Mucosa of rectum (tissue), 2 donors: ENCODE measurements around the gene RNF186.

Experiments
- H3K27ac ChIP-seq, 2 donors: one replicate each; pipeline ENCODE4 v1.7.0; 2013; ENCODE audit warnings: inconsistent platforms in 2 of 2, low read depth in 2 of 2, low read length in 2 of 2
- H3K27me3 ChIP-seq, 2 donors: one replicate each; pipeline ENCODE4 v1.7.0; 2013; ENCODE audit warnings: low read length in 2 of 2; ENCODE audit not compliant: control insufficient read depth in 2 of 2, insufficient read depth in 2 of 2
- H3K36me3 ChIP-seq, 2 donors: one replicate each; pipeline ENCODE4 v1.7.0; 2013; ENCODE audit warnings: low read length in 2 of 2; ENCODE audit not compliant: control insufficient read depth in 2 of 2, insufficient read depth in 2 of 2
- H3K4me1 ChIP-seq, 2 donors: one replicate each; pipeline ENCODE4 v1.7.0; 2013; ENCODE audit warnings: low read length in 2 of 2, mild to moderate bottlenecking in 1 of 2; ENCODE audit not compliant: control insufficient read depth in 2 of 2, insufficient read depth in 2 of 2
- H3K4me3 ChIP-seq, 2 donors: one replicate each; pipeline ENCODE4 v1.7.0; 2013; ENCODE audit warnings: low read length in 2 of 2
- H3K9ac ChIP-seq, 2 donors: one replicate each; pipeline ENCODE4 v1.7.0; 2013; ENCODE audit warnings: low read length in 2 of 2, low read depth in 1 of 2, mild to moderate bottlenecking in 1 of 2
- H3K9me3 ChIP-seq, 2 donors: one replicate each; pipeline ENCODE4 v1.7.0; 2013; ENCODE audit warnings: low read length in 2 of 2; ENCODE audit not compliant: control insufficient read depth in 2 of 2
- donor health status: healthy.
- donor health status: Normal muscosa, but diverticular disease.

RNF186 gene

GRCh38 chr1:19814681-19815503, at the start of gene RNF186:
Gene RNF186 (minus strand): TSS chr1:19815283. CDS start chr1:19815101, 182 bp downstream.
- H3K9ac ChIP-seq = peak within 1 kb of the TSS; percentile 85 to 92
- H3K36me3 ChIP-seq = no peaks in the 10 kb centered on the region
- H3K4me3 ChIP-seq = peak within 1 kb of the TSS; percentile 80 to 86
- H3K27me3 ChIP-seq = no peaks in the 10 kb centered on the region
- H3K4me1 ChIP-seq = peaks cover 11 to 47% of the 10 kb centered on the region in 2 donors
- H3K9me3 ChIP-seq = no peaks in the 10 kb centered on the region
- peak within 1 kb of the TSS; percentile 95 to 96 for H3K27ac ChIP-seq

- Histone ChIP-seq H3K36me3 (no peaks in the 10 kb centered on the region), H3K27me3 (no peaks in the 10 kb centered on the region), H3K4me1 (peaks cover 16 to 17% of the 10 kb centered on the region in 2 donors), H3K9me3 (no peaks in the 10 kb centered on the region), H3K27ac (no peak overlapping the region), H3K4me3 (no peak overlapping the region), H3K9ac (no peak overlapping the region)
Measured at GRCh38 chr1:19864570-19865160, 49.6 kb upstream of the RNF186 start.

- H3K9me3 ChIP-seq = no peaks in the 10 kb centered on the region
Measured at GRCh38 chr1:19862944-19863343, 47.9 kb upstream of the RNF186 start.

GRCh38 chr1:19861842-19862530, 46.9 kb upstream of the RNF186 start:
- Histone ChIP-seq H3K9me3 (no peaks in the 10 kb centered on the region), H3K4me1 (peaks cover 16 to 17% of the 10 kb centered on the region in 2 donors), H3K4me3 (no peak overlapping the region), H3K27ac (peak overlapping the region; percentile 88), H3K27me3 (no peaks in the 10 kb centered on the region), H3K36me3 (no peaks in the 10 kb centered on the region), H3K9ac (no peak overlapping the region)

More at GRCh38 chr1:19862944-19863343, 47.9 kb upstream of the RNF186 start:
- H3K4me3 ChIP-seq = no peak overlapping the region
- H3K4me1 ChIP-seq = peaks cover 16 to 17% of the 10 kb centered on the region in 2 donors
- no peak overlapping the region for H3K27ac ChIP-seq
- H3K27me3 ChIP-seq = no peaks in the 10 kb centered on the region
- H3K36me3 ChIP-seq = no peaks in the 10 kb centered on the region
- no peak overlapping the region for H3K9ac ChIP-seq

GRCh38 chr1:19861034-19861433, 46.0 kb upstream of the RNF186 start:
- Histone ChIP-seq H3K4me3 (peak overlapping the region in 1 of 2 donors; percentile 41), H3K4me1 (peaks cover 16 to 17% of the 10 kb centered on the region in 2 donors), H3K27me3 (no peaks in the 10 kb centered on the region), H3K9me3 (no peaks in the 10 kb centered on the region), H3K9ac (peak overlapping the region; percentile 32 to 36), H3K36me3 (no peaks in the 10 kb centered on the region), H3K27ac (peak overlapping the region; percentile 88)

- no peaks in the 10 kb centered on the region for H3K36me3 ChIP-seq
- H3K4me1 ChIP-seq = peaks cover 16 to 17% of the 10 kb centered on the region in 2 donors
- H3K9ac ChIP-seq = peak overlapping the region; percentile 32 to 36
- no peaks in the 10 kb centered on the region for H3K27me3 ChIP-seq
- no peaks in the 10 kb centered on the region for H3K9me3 ChIP-seq
- peak overlapping the region in 1 of 2 donors; percentile 46 for H3K4me3 ChIP-seq
- H3K27ac ChIP-seq = peak overlapping the region; percentile 88
Measured at GRCh38 chr1:19860418-19860817, 45.3 kb upstream of the RNF186 start.

GRCh38 chr1:19859876-19860275, 44.8 kb upstream of the RNF186 start:
- Histone ChIP-seq H3K27me3 (no peaks in the 10 kb centered on the region), H3K27ac (peak overlapping the region; percentile 88), H3K9ac (no peak overlapping the region), H3K4me1 (peaks cover 16 to 17% of the 10 kb centered on the region in 2 donors), H3K4me3 (no peak overlapping the region), H3K36me3 (no peaks in the 10 kb centered on the region), H3K9me3 (no peaks in the 10 kb centered on the region)

- no peaks in the 10 kb centered on the region for H3K27me3 ChIP-seq
- no peaks in the 10 kb centered on the region for H3K9me3 ChIP-seq
- H3K4me1 ChIP-seq = peaks cover 16 to 17% of the 10 kb centered on the region in 2 donors
- H3K36me3 ChIP-seq = no peaks in the 10 kb centered on the region
- peak overlapping the region; percentile 24 to 35 for H3K27ac ChIP-seq
- H3K9ac ChIP-seq = no peak overlapping the region
- no peak overlapping the region for H3K4me3 ChIP-seq
Measured at GRCh38 chr1:19858893-19859292, 43.8 kb upstream of the RNF186 start.

- Histone ChIP-seq H3K9ac (no peak overlapping the region), H3K4me3 (no peak overlapping the region), H3K27me3 (no peaks in the 10 kb centered on the region), H3K4me1 (peaks cover 0 to 2% of the 10 kb centered on the region in 2 donors), H3K9me3 (no peaks in the 10 kb centered on the region), H3K27ac (no peak overlapping the region), H3K36me3 (no peaks in the 10 kb centered on the region)
Measured at GRCh38 chr1:19854866-19855265, 39.8 kb upstream of the RNF186 start.

GRCh38 chr1:19852036-19852435, 37.0 kb upstream of the RNF186 start:
- Histone ChIP-seq H3K36me3 (no peaks in the 10 kb centered on the region), H3K4me1 (peaks cover 5 to 6% of the 10 kb centered on the region in 2 donors), H3K9ac (no peak overlapping the region), H3K9me3 (no peaks in the 10 kb centered on the region), H3K27me3 (no peaks in the 10 kb centered on the region), H3K27ac (no peak overlapping the region), H3K4me3 (no peak overlapping the region)
